Measurements from ENCODE around the gene TSC22D3.

TSC22D3 gene

DNA sequence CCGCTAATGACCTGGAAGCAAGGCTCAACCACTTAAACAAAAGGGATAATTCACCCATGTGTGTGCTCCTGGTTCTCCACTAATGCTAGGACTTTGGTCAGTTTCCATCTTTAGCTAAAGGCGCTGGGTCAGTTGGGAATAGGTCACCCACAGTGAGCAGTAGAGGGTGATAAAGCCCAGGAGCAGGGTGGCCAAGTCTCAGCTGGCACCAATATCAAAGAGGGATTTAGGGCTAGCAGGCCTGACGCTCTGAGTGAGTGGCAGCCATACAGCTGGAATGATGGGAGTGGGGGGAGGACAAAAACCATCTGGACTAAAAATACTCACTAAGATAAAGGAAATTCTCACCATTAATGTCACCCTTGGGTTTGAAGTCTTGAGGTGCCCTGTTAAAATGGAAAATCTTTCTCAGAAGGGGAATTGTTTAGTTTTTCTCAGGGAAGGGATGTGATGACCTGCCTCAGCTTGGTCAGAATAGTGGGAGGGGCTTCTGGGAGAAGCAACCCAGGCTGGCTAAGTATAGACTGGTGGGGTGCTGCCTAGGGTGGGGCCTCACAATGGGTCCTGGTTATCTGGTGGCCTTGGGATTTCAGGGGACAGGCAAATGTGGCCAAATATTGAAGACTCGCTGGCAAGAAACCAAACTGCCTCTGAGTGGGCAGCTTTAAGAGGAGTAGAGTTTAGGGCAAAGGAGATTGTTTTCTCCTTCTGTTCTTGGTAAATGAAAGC is 47.1 kb downstream of the TSC22D3 start:
- TF ChIP-seq, protein P1, sequence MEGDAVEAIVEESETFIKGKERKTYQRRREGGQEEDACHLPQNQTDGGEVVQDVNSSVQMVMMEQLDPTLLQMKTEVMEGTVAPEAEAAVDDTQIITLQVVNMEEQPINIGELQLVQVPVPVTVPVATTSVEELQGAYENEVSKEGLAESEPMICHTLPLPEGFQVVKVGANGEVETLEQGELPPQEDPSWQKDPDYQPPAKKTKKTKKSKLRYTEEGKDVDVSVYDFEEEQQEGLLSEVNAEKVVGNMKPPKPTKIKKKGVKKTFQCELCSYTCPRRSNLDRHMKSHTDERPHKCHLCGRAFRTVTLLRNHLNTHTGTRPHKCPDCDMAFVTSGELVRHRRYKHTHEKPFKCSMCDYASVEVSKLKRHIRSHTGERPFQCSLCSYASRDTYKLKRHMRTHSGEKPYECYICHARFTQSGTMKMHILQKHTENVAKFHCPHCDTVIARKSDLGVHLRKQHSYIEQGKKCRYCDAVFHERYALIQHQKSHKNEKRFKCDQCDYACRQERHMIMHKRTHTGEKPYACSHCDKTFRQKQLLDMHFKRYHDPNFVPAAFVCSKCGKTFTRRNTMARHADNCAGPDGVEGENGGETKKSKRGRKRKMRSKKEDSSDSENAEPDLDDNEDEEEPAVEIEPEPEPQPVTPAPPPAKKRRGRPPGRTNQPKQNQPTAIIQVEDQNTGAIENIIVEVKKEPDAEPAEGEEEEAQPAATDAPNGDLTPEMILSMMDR (IDR thresholded peaks at IDR 0.05; ENCODE audit: low read depth, low read length), result no peak
- no peak overlapping the region for H3K4me3 ChIP-seq (replicated peaks in 1 of 2; ENCODE audit: low read depth in 2 of 2, low read length in 2 of 2)
- DNase-seq (ENCODE audit: low read depth in 2 of 2), result no peak

DNA sequence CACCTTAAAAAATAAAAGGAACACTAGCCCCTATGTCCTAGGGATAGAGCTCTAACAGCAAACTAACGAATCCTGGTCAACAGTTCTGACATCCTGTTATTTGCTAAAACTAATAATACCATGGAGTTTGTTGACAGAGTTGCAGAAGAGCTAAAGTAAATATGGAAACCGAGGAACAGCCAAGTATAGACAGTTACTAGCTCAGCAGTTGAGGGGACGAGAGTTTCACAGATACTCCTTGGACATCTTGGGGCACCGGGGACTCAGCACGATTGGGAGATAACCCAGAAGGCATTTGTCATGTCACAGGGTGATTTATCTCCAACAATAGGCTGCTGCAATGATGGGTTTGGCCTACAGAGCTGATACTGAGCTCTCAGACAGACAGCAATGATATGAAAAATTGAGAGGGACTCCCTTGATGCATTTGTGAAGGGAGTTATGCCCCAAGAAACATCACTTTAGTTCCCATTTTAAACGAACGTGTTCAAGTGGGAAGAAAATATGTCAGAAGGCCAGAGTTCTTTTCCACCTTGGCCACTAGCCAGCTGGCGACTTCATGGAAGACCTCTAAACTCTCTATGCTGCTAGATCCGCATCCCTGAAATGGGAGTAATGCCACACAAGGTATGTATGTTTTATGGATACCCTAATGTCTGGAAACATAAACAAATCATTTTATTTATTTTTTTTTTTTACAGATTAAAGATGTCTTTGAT is 48.6 kb downstream of the TSC22D3 start:
- TF ChIP-seq, protein P1 (IDR thresholded peaks at IDR 0.05; ENCODE audit: low read depth, low read length), result no peak
- no peak for DNase-seq (ENCODE audit: low read depth in 2 of 2)

DNA sequence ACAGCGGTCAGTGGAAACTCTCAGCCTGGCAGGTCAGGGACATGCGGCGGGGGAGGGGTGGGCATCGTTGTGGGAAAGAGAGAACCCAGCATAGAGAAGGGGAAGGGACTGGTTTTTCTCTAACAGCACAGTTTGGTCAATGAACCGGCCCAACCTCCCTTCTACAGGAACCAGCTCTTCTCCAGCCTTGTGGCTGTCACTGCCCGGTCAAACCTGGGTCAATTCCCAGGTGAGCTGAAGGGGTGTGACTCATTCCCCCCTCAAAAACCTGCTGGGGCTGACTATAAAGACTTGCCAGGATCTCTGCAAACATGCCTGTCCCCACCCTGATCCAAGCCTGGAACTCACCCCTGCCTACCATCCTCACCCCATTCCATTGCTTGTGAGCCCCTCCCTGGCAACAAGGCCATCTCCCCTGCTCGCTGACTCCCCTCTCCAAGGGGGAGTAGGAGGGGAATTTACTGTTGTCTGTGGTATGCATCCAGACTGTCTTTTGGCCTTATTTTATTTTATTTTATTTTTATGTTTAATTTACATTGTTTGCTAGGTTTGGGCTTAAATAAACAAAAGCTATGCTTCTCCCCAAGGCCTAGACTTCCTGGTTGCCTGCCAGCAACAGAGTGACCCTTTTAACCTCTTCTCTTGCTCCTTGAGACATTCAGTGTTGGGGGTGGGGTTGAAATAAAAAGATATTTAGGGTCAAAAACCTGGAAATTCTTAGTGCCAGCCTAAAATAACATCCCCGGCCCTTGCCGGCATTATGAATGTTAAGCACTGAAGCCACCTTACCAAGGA is 49.6 kb downstream of the TSC22D3 start:
- H3K4me3 ChIP-seq (replicated peaks in 1 of 2; ENCODE audit: low read depth in 2 of 2, low read length in 2 of 2), result no peak overlapping the region
- DNase-seq (ENCODE audit: low read depth in 2 of 2), result no peak
- TF ChIP-seq, protein P1 (IDR thresholded peaks at IDR 0.05; ENCODE audit: low read depth, low read length), result no peak

More for the DNA sequence above, 48.6 kb downstream of the TSC22D3 start:
- H3K4me3 ChIP-seq (replicated peaks in 1 of 2; ENCODE audit: low read depth in 2 of 2, low read length in 2 of 2), result no peak overlapping the region

DNA sequence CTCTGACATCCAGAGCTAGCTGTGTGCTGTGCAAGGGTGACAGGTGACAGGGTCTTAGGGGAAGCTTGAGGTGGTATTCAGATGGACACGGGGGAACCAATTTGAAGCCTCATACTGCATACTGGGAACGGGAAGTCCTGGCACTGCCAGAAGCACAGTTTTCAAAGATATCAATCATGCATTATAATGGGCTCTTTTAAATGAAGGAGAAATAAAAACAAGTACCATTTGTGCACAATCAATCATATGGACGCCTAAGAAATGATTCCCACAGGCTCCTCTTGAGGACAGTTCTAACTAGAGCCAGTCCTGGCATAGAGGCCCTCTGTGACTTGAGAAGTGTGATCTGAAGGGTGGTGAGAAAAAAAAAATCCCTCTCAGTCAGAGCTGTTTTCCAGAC is 50.9 kb downstream of the TSC22D3 start:
- no peak overlapping the region for H3K4me3 ChIP-seq (replicated peaks in 1 of 2; ENCODE audit: low read depth in 2 of 2, low read length in 2 of 2)
- TF ChIP-seq, protein P1 (IDR thresholded peaks at IDR 0.05; ENCODE audit: low read depth, low read length), result no peak
- DNase-seq (ENCODE audit: low read depth in 2 of 2), result no peak

DNA sequence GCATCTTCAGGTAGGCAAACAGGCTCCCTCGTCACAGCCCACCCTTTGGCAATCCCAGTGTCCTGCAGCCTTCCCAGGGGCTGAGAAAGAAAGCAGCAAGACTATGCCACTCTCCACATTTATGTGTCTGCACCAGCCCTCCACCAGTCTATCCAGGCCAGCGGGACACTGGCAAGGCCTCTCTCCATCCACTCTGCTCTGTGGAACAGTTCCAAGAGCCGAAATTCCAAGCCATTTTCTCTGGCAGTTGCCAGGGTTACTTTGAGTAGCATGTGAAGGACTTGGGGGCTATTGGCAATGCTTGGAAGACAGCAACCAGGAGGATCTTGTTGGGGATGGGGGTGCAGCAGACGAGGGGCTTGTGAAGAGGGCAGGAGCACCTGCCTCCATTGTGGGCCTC is 52.1 kb downstream of the TSC22D3 start:
- TF ChIP-seq, protein P1 (IDR thresholded peaks at IDR 0.05; ENCODE audit: low read depth, low read length), result no peak
- no peak for DNase-seq (ENCODE audit: low read depth in 2 of 2)
- H3K4me3 ChIP-seq (replicated peaks in 1 of 2; ENCODE audit: low read depth in 2 of 2, low read length in 2 of 2), result no peak overlapping the region

DNA sequence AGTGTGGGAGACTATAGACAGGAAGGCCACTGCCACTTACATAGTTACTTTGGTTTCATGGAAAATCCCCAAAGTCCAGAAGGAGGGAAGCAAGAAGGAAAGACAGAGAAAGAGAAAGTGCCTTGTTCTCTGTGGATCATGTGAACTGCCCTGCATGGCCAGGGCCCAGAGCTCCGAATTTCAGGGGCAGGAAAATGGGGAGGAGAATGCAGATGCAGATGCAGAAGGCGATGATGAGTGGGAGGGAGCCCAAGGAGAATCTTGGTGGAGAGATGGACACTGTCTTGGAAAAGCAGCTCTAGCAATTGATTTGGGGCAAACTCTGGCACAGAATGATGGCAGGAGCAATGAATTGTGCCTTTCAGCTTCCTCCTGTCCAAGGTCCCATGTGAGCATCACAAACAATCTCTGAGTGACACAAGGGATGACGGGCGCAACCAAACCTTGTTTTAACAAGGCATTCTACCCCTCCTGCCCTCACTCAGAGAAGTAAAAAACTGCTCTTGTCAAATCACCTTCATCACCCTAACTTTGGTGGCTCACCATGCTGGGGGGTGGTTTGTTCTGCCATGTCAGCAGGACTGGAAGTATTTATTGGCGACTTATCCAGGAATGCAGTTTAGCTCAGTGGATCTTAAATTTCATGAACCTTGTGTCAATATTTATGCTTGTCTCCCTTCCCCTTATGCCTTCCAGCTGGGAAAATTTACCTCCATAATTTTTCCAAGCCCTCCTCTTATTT is 53.5 kb downstream of the TSC22D3 start:
- TF ChIP-seq, protein P1 (IDR thresholded peaks at IDR 0.05; ENCODE audit: low read depth, low read length), result no peak
- no peak overlapping the region for H3K4me3 ChIP-seq (replicated peaks in 1 of 2; ENCODE audit: low read depth in 2 of 2, low read length in 2 of 2)
- no peak for DNase-seq (ENCODE audit: low read depth in 2 of 2)
